Subcutaneous abdominal adipose tissue (tissue), 5 donors: ENCODE data around the gene MALRD1.

ENCODE experiments used
- H3K27ac ChIP-seq: one replicate; pipeline ENCODE4 v1.7.0; 2013; ENCODE audit warnings: low read depth, mild to moderate bottlenecking, inconsistent platforms, low read length, moderate library complexity
- H3K27me3 ChIP-seq, 5 donors: one replicate each; pipeline ENCODE4 v1.7.0; 2013; ENCODE audit warnings: low read length in 5 of 5, inconsistent platforms in 1 of 5; ENCODE audit not compliant: control insufficient read depth in 5 of 5, insufficient read depth in 4 of 5
- H3K36me3 ChIP-seq, 5 donors: one replicate each; pipeline ENCODE4 v1.7.0; 2013; ENCODE audit warnings: low read length in 5 of 5; ENCODE audit not compliant: control insufficient read depth in 5 of 5, insufficient read depth in 5 of 5
- H3K4me1 ChIP-seq, 5 donors: one replicate each; pipeline ENCODE4 v1.7.0; 2013; ENCODE audit warnings: low read length in 5 of 5, mild to moderate bottlenecking in 3 of 5, moderate library complexity in 1 of 5; ENCODE audit not compliant: control insufficient read depth in 5 of 5, insufficient read depth in 5 of 5
- H3K4me3 ChIP-seq, 5 donors: one replicate each; pipeline ENCODE4 v1.7.0; 2013; ENCODE audit warnings: low read length in 5 of 5, low read depth in 1 of 5
- H3K9ac ChIP-seq, 5 donors: one replicate each; pipeline ENCODE4 v1.7.0; 2013; ENCODE audit warnings: low read length in 5 of 5, mild to moderate bottlenecking in 4 of 5, moderate library complexity in 3 of 5
- H3K9me3 ChIP-seq, 5 donors: one replicate each; pipeline ENCODE4 v1.7.0; 2013; ENCODE audit warnings: low read length in 5 of 5; ENCODE audit not compliant: control insufficient read depth in 5 of 5
- donor health status: healthy.
- donor health status: healthy.
- donor health status: healthy.
- donor health status: healthy.
- donor health status: healthy.

MALRD1 gene

GRCh38 chr10:19385846-19386450, 337.3 kb downstream of the MALRD1 start:
- H3K9ac ChIP-seq: no peak overlapping the region
- H3K36me3 ChIP-seq: no peaks in the 10 kb centered on the region
- H3K9me3 ChIP-seq: peaks cover 0 to 3% (median 0%) of the 10 kb centered on the region in 5 donors
- no peak overlapping the region for H3K27ac ChIP-seq
- H3K27me3 ChIP-seq: no peaks in the 10 kb centered on the region
- H3K4me1 ChIP-seq: no peaks in the 10 kb centered on the region
- H3K4me3 ChIP-seq: no peak overlapping the region

DNA sequence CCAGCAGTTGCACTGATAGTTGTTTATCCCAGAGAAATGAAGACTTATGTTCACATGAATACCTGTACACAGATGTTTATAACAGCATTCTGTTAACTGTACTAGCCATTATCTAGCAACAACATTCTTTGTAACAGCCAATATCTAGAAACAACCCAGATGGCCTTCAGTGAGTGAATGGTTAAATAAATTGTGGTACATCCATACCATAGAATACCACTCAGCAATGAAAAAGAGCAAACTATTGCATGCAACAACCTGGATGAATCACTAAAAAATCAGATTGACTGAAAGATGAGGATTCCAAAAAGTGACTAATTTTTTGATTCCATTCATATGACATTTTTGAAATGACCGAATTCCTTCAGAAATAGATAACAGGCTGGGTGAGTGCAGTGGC, 360.3 kb downstream of the MALRD1 start:
- no peak overlapping the region for H3K4me3 ChIP-seq
- H3K4me1 ChIP-seq: no peaks in the 10 kb centered on the region
- no peaks in the 10 kb centered on the region for H3K27me3 ChIP-seq
- no peak overlapping the region for H3K9ac ChIP-seq
- H3K36me3 ChIP-seq: no peaks in the 10 kb centered on the region
- peaks cover 0 to 5% (median 0%) of the 10 kb centered on the region in 5 donors for H3K9me3 ChIP-seq
- H3K27ac ChIP-seq: no peak overlapping the region

GRCh38 chr10:19411119-19411518, 362.5 kb downstream of the MALRD1 start:
- Histone ChIP-seq H3K4me3 (no peak overlapping the region), H3K9ac (no peak overlapping the region), H3K4me1 (no peaks in the 10 kb centered on the region), H3K27ac (no peak overlapping the region), H3K36me3 (no peaks in the 10 kb centered on the region), H3K27me3 (no peaks in the 10 kb centered on the region), H3K9me3 (peaks cover 0 to 5% (median 0%) of the 10 kb centered on the region in 5 donors)

- Histone ChIP-seq H3K4me1 (no peaks in the 10 kb centered on the region), H3K9me3 (peaks cover 0 to 5% (median 0%) of the 10 kb centered on the region in 5 donors), H3K4me3 (no peak overlapping the region), H3K27me3 (no peaks in the 10 kb centered on the region), H3K27ac (no peak overlapping the region), H3K36me3 (no peaks in the 10 kb centered on the region), H3K9ac (no peak overlapping the region)
Measured at GRCh38 chr10:19412531-19412930, 363.9 kb downstream of the MALRD1 start.

DNA sequence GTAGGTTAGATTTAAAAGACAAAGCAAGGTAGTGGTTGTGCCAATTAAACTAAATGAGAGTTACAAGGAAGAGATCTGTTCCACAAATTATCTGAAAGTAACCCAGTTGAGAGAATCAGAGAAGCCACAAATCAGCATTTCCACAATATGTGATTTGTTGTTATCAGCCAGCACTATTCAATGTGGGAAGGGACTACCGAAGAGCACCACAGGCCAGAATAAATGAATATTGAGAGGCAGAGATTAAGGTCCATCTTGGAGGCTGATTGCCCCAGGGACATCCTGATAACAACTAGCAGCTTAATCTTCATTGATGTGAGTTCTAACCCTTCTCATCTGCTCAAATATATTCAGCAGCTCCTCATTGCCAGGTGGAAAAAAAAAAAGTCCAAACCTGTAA, 367.6 kb downstream of the MALRD1 start:
- H3K4me3 ChIP-seq: no peak overlapping the region
- H3K27ac ChIP-seq: no peak overlapping the region
- H3K4me1 ChIP-seq: no peaks in the 10 kb centered on the region
- no peak overlapping the region for H3K9ac ChIP-seq
- no peaks in the 10 kb centered on the region for H3K27me3 ChIP-seq
- H3K36me3 ChIP-seq: no peaks in the 10 kb centered on the region
- no peaks in the 10 kb centered on the region for H3K9me3 ChIP-seq

DNA sequence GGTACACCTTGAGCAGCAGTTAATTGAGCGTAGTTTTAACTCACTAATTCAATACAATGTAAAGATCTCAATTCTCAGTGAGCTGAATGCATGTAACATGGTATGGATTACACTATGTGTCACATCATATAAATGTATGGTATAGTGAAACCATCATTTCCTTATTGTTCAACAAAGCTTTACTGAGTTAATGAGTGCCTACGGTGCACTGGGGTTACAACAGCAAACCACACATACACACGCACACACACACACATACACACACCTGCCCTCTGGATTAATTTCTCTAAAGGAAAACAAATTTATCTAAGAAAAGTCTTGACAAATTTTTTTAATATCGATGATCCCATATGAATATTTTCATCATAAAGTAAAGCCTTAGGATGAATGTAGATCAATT, 369.1 kb downstream of the MALRD1 start:
- Histone ChIP-seq H3K27ac (no peak overlapping the region), H3K27me3 (no peaks in the 10 kb centered on the region), H3K9me3 (no peaks in the 10 kb centered on the region), H3K36me3 (no peaks in the 10 kb centered on the region), H3K4me1 (no peaks in the 10 kb centered on the region), H3K4me3 (no peak overlapping the region), H3K9ac (no peak overlapping the region)

- Histone ChIP-seq H3K9ac (no peak overlapping the region), H3K4me1 (no peaks in the 10 kb centered on the region), H3K27me3 (no peaks in the 10 kb centered on the region), H3K36me3 (no peaks in the 10 kb centered on the region), H3K9me3 (no peaks in the 10 kb centered on the region), H3K4me3 (no peak overlapping the region), H3K27ac (no peak overlapping the region)
Measured at GRCh38 chr10:19421674-19422073, 373.1 kb downstream of the MALRD1 start.

GRCh38 chr10:19426034-19426433, 377.4 kb downstream of the MALRD1 start:
- Histone ChIP-seq H3K9ac (no peak overlapping the region), H3K4me3 (no peak overlapping the region), H3K36me3 (no peaks in the 10 kb centered on the region), H3K27ac (no peak overlapping the region), H3K27me3 (no peaks in the 10 kb centered on the region), H3K4me1 (no peaks in the 10 kb centered on the region), H3K9me3 (no peaks in the 10 kb centered on the region)

GRCh38 chr10:19431622-19432351, 383.2 kb downstream of the MALRD1 start:
- Histone ChIP-seq H3K4me3 (no peak overlapping the region), H3K27ac (no peak overlapping the region), H3K27me3 (no peaks in the 10 kb centered on the region), H3K36me3 (no peaks in the 10 kb centered on the region), H3K4me1 (no peaks in the 10 kb centered on the region), H3K9me3 (no peaks in the 10 kb centered on the region), H3K9ac (no peak overlapping the region)

DNA sequence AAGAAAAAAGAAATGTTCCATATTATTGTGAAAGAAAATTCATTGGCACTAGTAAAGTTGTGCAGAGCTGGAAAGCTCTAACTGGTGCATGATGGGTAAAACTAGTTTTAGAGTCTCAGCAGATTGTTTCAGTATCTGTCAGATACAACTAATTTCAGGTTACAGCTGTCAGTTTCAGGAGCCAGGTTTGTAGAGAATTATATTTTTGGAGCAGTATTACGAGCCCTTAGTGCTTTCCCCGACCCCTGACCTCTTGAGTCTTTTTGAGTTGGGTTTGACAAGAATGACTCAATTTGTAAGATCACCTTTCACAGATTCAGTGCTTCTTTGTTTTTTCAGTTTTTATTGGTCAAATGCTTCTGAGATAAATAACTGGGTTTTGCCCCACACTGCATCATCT, 401.3 kb downstream of the MALRD1 start:
- Histone ChIP-seq H3K4me1 (peaks cover 0 to 11% (median 0%) of the 10 kb centered on the region in 5 donors), H3K27ac (no peak overlapping the region)

More for the DNA sequence above, 401.3 kb downstream of the MALRD1 start:
- no peak overlapping the region for H3K4me3 ChIP-seq
- no peaks in the 10 kb centered on the region for H3K27me3 ChIP-seq
- H3K9me3 ChIP-seq: no peaks in the 10 kb centered on the region
- no peak overlapping the region for H3K9ac ChIP-seq
- no peaks in the 10 kb centered on the region for H3K36me3 ChIP-seq
